ENCODE data around the gene USP9X. TPM values are rescaled to one million over a fixed set of nuclear protein-coding genes. Genes with fewer than 3 reads are reported as not detected.

The USP9X gene
- total and polyA plus RNA-seq, 9 of the 15 experiments (the other 6 are each of a cell fraction or from before 2014, with no cell fraction given), result 10.9 to 47.8 (median 29.5) TPM

GRCh38 chrX:41084044-41084892, 977 bp upstream of the USP9X start (continued):
- 0 out of 2 replicates have a peak, but pooled peaks have one; percentile 24 for TF ChIP-seq RUNX1 (IDR thresholded peaks at IDR 0.05; ENCODE audit: low read depth)
- TF ChIP-seq ETS1 (conservative IDR thresholded peaks at IDR 0.05; ENCODE audit: control insufficient read depth, low read depth, low read length), result peak; percentile 78
- TF ChIP-seq HCFC1 (IDR thresholded peaks at IDR 0.05; ENCODE audit: low read depth, low read length), result peak; percentile 54; the same call in 1 of the 2 replicates
- 0 out of 2 replicates have a peak, but pooled peaks have one; percentile 13 for TF ChIP-seq CEBPG (CRISPR knock-in tag; IDR thresholded peaks at IDR 0.05)
- TF ChIP-seq CEBPG (tag; conservative IDR thresholded peaks at IDR 0.05 in 1 of 2, IDR thresholded peaks at IDR 0.05 in 1 of 2), result peak in 1 of 2 experiments; percentile 60; a peak in 2 of 4 replicates
- no peak for TF ChIP-seq SNRNP70 (optimal IDR thresholded peaks at IDR 0.05; ENCODE audit: low read depth, low read length)
- TF ChIP-seq ETV6 (IDR thresholded peaks at IDR 0.05; ENCODE audit: borderline replicate concordance in 1 of 2, low read depth in 2 of 2, low read length in 1 of 2), result peak in 1 of 2 experiments; percentile 51; a peak in 1 of 4 replicates
- no peak for TF ChIP-seq ETV6 (CRISPR knock-in tag; IDR thresholded peaks at IDR 0.05; ENCODE audit: borderline replicate concordance)
- TF ChIP-seq TCFL5 (CRISPR knock-in tag; conservative IDR thresholded peaks at IDR 0.05), result no peak
- TF ChIP-seq GABPB1 (CRISPR knock-in tag; IDR thresholded peaks at IDR 0.05), result peak; percentile 73
- no peak for TF ChIP-seq ZNF431 (CRISPR knock-in tag; IDR thresholded peaks at IDR 0.05)
- 0 out of 2 replicates have a peak, but pooled peaks have one; percentile 24 for TF ChIP-seq LCOR (CRISPR knock-in tag; IDR thresholded peaks at IDR 0.05)
- TF ChIP-seq ZNF57 (CRISPR knock-in tag; IDR thresholded peaks at IDR 0.05), result 0 out of 2 replicates have a peak, but pooled peaks have one; percentile 5
- peak; percentile 70; the same call in 1 of the 2 replicates for TF ChIP-seq MYNN (IDR thresholded peaks at IDR 0.05)
- no peak for TF ChIP-seq MYNN (CRISPR knock-in tag; IDR thresholded peaks at IDR 0.05)
- TF ChIP-seq GTF2A2 (tag; IDR thresholded peaks at IDR 0.05), result no peak
- TF ChIP-seq SMAD3 (CRISPR knock-in tag; conservative IDR thresholded peaks at IDR 0.05), result no peak
- no peak for TF ChIP-seq ZNF696 (CRISPR knock-in tag; conservative IDR thresholded peaks at IDR 0.05)
- TF ChIP-seq TAF9B (IDR thresholded peaks at IDR 0.05; ENCODE audit: partially characterized antibody), result peak; percentile 94
- peak; percentile 79 for TF ChIP-seq LEF1 (IDR thresholded peaks at IDR 0.05)
- TF ChIP-seq MECOM (CRISPR knock-in tag; IDR thresholded peaks at IDR 0.05), result no peak
- TF ChIP-seq PYGO2 (tag; IDR thresholded peaks at IDR 0.05), result no peak
- TF ChIP-seq COPS2 (conservative IDR thresholded peaks at IDR 0.05), result no peak
- no peak for TF ChIP-seq ZNF584 (CRISPR knock-in tag; IDR thresholded peaks at IDR 0.05; ENCODE audit: low read depth)
- TF ChIP-seq TFAP4 (CRISPR knock-in tag; IDR thresholded peaks at IDR 0.05; ENCODE audit: borderline replicate concordance), result peak; percentile 98
- TF ChIP-seq CTCF (IDR thresholded peaks at IDR 0.05 in 2 of 3, conservative IDR thresholded peaks at IDR 0.05 in 1 of 3; ENCODE audit: insufficient read depth in 2 of 3, low read depth in 1 of 3, low read length in 3 of 3), result no peak
